Activated CD8-positive, alpha-beta T cell treated with anti-CD3 and anti-CD28 coated beads, Interleukin-2, amount 10 ng/mL, durations not matched to agents 7 days and 5 days (primary cell): ENCODE results near the gene GP1BB. TPM values are rescaled to one million over a fixed set of nuclear protein-coding genes. Genes with fewer than 3 reads are reported as not detected.
"Not testable (repeated sequence)": the region's sequence is repeated elsewhere in the genome, so short reads cannot be mapped to it uniquely, and the experiment has no call there.

Experiments
- ATAC-seq: fragments of 150-1000 bp; cut with Tn5 transposase; one replicate; pipeline ENCODE4 v1.10.0; 2021; ENCODE audit warnings: moderate library complexity
- CTCF ChIA-PET: fragments of 350-600 bp; sonication (Branson Sonifier 250); formaldehyde crosslinking; loops from one replicate; lab custom pipeline; 2021; ENCODE audit warnings: antibody characterized with exemption; lab: Charles Lee
- POLR2A ChIA-PET: fragments of 350-600 bp; sonication (Branson Sonifier 250); formaldehyde crosslinking; loops from one replicate; lab custom pipeline; 2021; ENCODE audit warnings: antibody characterized with exemption; lab: Charles Lee
- DNase-seq: peaks from one replicate; pipeline ENCODE4 v3.0.0-alpha.2; 2020
- H3K27ac Mint-ChIP-seq: one replicate; pipeline ENCODE4 v1.8.0; 2021; ENCODE audit warnings: mild to moderate bottlenecking, mixed read lengths
- H3K27me3 Mint-ChIP-seq: one replicate; pipeline ENCODE4 v1.8.0; 2021; ENCODE audit warnings: low read depth, mixed read lengths
- H3K36me3 Mint-ChIP-seq: one replicate; pipeline ENCODE4 v1.8.0; 2021; ENCODE audit warnings: low read depth, mixed read lengths
- H3K4me1 Mint-ChIP-seq: one replicate; pipeline ENCODE4 v1.8.0; 2021; ENCODE audit warnings: low read depth, mixed read lengths
- H3K4me3 Mint-ChIP-seq: one replicate; pipeline ENCODE4 v1.8.0; 2021; ENCODE audit warnings: mild to moderate bottlenecking, mixed read lengths
- H3K9me3 Mint-ChIP-seq: one replicate; pipeline ENCODE4 v1.8.0; 2022; ENCODE audit warnings: mixed read lengths; ENCODE audit not compliant: insufficient read depth
- total RNA-seq, 2 experiments: library from RNA; stranded (reverse); gene quantifications; one replicate each; pipeline ENCODE4 v1.2.3, GENCODE V29; 2021

GP1BB gene
- total RNA-seq, 2 experiments from 2014 or later, result not detected

GRCh38 chr22:19696504-19697276 lies 26.6 kb upstream of the GP1BB start:
- POLR2A ChIA-PET, result interaction anchor here (0.8 kb wide), 1 partner anchor 407 kb away, joined by 3 read pairs; no protein-coding TSS in a partner anchor
- DNase-seq, result no peak
- no peaks in the 10 kb centered on the region for H3K9me3 Mint-ChIP-seq
- H3K27me3 Mint-ChIP-seq, result peaks cover 6% of the 10 kb centered on the region
- H3K4me3 Mint-ChIP-seq, result no peak overlapping the region
- ATAC-seq, result no peak
- no peak overlapping the region for H3K27ac Mint-ChIP-seq
- H3K36me3 Mint-ChIP-seq, result no peaks in the 10 kb centered on the region
- H3K4me1 Mint-ChIP-seq, result no peaks in the 10 kb centered on the region
- CTCF ChIA-PET, result interaction anchor here (0.6 kb wide), 1 partner anchor 251 kb away, joined by 3 read pairs; no protein-coding TSS in a partner anchor

GRCh38 chr22:19697871-19698270 lies 25.5 kb upstream of the GP1BB start:
- ATAC-seq, POLR2A ChIA-PET, H3K27ac Mint-ChIP-seq, CTCF ChIA-PET, H3K27me3 Mint-ChIP-seq, H3K4me3 Mint-ChIP-seq, H3K9me3 Mint-ChIP-seq, H3K4me1 Mint-ChIP-seq, DNase-seq, H3K36me3 Mint-ChIP-seq: not testable (repeated sequence)

- no peak for ATAC-seq
- POLR2A ChIA-PET, result no interaction called here
- H3K9me3 Mint-ChIP-seq, result no peaks in the 10 kb centered on the region
Measured at GRCh38 chr22:19700790-19701419, 22.4 kb upstream of the GP1BB start.

GRCh38 chr22:19701420-19702145 lies 21.8 kb upstream of the GP1BB start:
- DNase-seq (no peak), ATAC-seq (no peak)
- Mint-ChIP-seq H3K36me3 (no peaks in the 10 kb centered on the region), H3K27ac (no peak overlapping the region), H3K4me3 (no peak overlapping the region), H3K27me3 (peaks cover 6% of the 10 kb centered on the region), H3K4me1 (no peaks in the 10 kb centered on the region), H3K9me3 (no peaks in the 10 kb centered on the region)
- CTCF ChIA-PET, result interaction anchor here (0.6 to 1.2 kb wide), 2 partner anchors 22 to 29 kb away, joined by 3 read pairs; no protein-coding TSS in a partner anchor
- POLR2A ChIA-PET, result no interaction called here

More at GRCh38 chr22:19700790-19701419, 22.4 kb upstream of the GP1BB start:
- no peak overlapping the region for H3K27ac Mint-ChIP-seq
- peaks cover 6% of the 10 kb centered on the region for H3K27me3 Mint-ChIP-seq
- H3K4me3 Mint-ChIP-seq, result no peak overlapping the region
- CTCF ChIA-PET, result no interaction called here
- DNase-seq, result no peak
- H3K4me1 Mint-ChIP-seq, result no peaks in the 10 kb centered on the region
- no peaks in the 10 kb centered on the region for H3K36me3 Mint-ChIP-seq

GRCh38 chr22:19703869-19704268 lies 19.5 kb upstream of the GP1BB start:
- Mint-ChIP-seq H3K27me3 (peaks cover 6% of the 10 kb centered on the region), H3K36me3 (no peaks in the 10 kb centered on the region), H3K4me1 (no peaks in the 10 kb centered on the region), H3K4me3 (no peak overlapping the region), H3K9me3 (no peaks in the 10 kb centered on the region), H3K27ac (no peak overlapping the region)
- DNase-seq (no peak), ATAC-seq (no peak)
- CTCF ChIA-PET, result interaction anchor here (0.8 kb wide), 1 partner anchor 26 kb away, joined by 3 read pairs; no protein-coding TSS in a partner anchor
- POLR2A ChIA-PET, result no interaction called here

GRCh38 chr22:19704355-19705015 lies 18.9 kb upstream of the GP1BB start:
- POLR2A ChIA-PET, result no interaction called here
- no peaks in the 10 kb centered on the region for H3K4me1 Mint-ChIP-seq
- no peak for ATAC-seq

GRCh38 chr22:19705181-19705934 lies 18.0 kb upstream of the GP1BB start:
- Mint-ChIP-seq H3K36me3 (no peaks in the 10 kb centered on the region), H3K4me1 (no peaks in the 10 kb centered on the region), H3K9me3 (no peaks in the 10 kb centered on the region), H3K27ac (no peak overlapping the region), H3K27me3 (peaks cover 5% of the 10 kb centered on the region), H3K4me3 (no peak overlapping the region)
- DNase-seq (no peak), ATAC-seq (no peak)
- ChIA-PET CTCF (no interaction called here), POLR2A (no interaction called here)

More at GRCh38 chr22:19704355-19705015, 18.9 kb upstream of the GP1BB start:
- Mint-ChIP-seq H3K36me3 (no peaks in the 10 kb centered on the region), H3K27ac (no peak overlapping the region), H3K4me3 (no peak overlapping the region), H3K9me3 (no peaks in the 10 kb centered on the region), H3K27me3 (peaks cover 6% of the 10 kb centered on the region)
- no peak for DNase-seq
- CTCF ChIA-PET, result interaction anchor here (0.8 kb wide), 1 partner anchor 26 kb away, joined by 3 read pairs; no protein-coding TSS in a partner anchor

- Mint-ChIP-seq H3K27ac (no peak overlapping the region), H3K4me3 (no peak overlapping the region), H3K4me1 (no peaks in the 10 kb centered on the region), H3K9me3 (no peaks in the 10 kb centered on the region), H3K36me3 (no peaks in the 10 kb centered on the region), H3K27me3 (no peaks in the 10 kb centered on the region)
- ChIA-PET POLR2A (no interaction called here), CTCF (no interaction called here)
- no peak for ATAC-seq
- DNase-seq, result no peak
Measured at GRCh38 chr22:19706661-19707151, 16.6 kb upstream of the GP1BB start.

- ATAC-seq (no peak), DNase-seq (no peak)
- ChIA-PET CTCF (no interaction called here), POLR2A (no interaction called here)
- Mint-ChIP-seq H3K27ac (no peak overlapping the region), H3K36me3 (no peaks in the 10 kb centered on the region), H3K4me1 (no peaks in the 10 kb centered on the region), H3K4me3 (no peak overlapping the region), H3K27me3 (peaks cover 5% of the 10 kb centered on the region), H3K9me3 (no peaks in the 10 kb centered on the region)
Measured at GRCh38 chr22:19707347-19708290, 15.7 kb upstream of the GP1BB start.

GRCh38 chr22:19708321-19709011 lies 14.9 kb upstream of the GP1BB start:
- ChIA-PET CTCF (no interaction called here), POLR2A (no interaction called here)
- ATAC-seq, result no peak
- no peak overlapping the region for H3K4me3 Mint-ChIP-seq
- DNase-seq, result no peak
- H3K27me3 Mint-ChIP-seq, result peaks cover 10% of the 10 kb centered on the region
- H3K9me3 Mint-ChIP-seq, result no peaks in the 10 kb centered on the region
- H3K36me3 Mint-ChIP-seq, result no peaks in the 10 kb centered on the region
- H3K27ac Mint-ChIP-seq, result no peak overlapping the region
- no peaks in the 10 kb centered on the region for H3K4me1 Mint-ChIP-seq
